OCI-LY1 (cell line): ENCODE results near the gene AMMECR1L.

ENCODE experiments used
- CTCF ChIP-seq: fragments of 200-600 bp; sonication (generic), shearing (Covaris generic); IDR thresholded peaks from 2 replicates; pipeline ENCODE4 v1.5.1; 2017; ENCODE audit warnings: mild to moderate bottlenecking, antibody characterized with exemption, low read length, moderate library complexity, mixed read lengths
- EZH2 ChIP-seq: fragments of 200-600 bp; sonication (generic), shearing (Covaris generic); IDR thresholded peaks from 2 replicates; pipeline ENCODE4 v1.8.0; 2017; ENCODE audit warnings: borderline replicate concordance, mixed run types, mild to moderate bottlenecking, antibody characterized with exemption, low read length, moderate library complexity, mixed read lengths

DNA sequence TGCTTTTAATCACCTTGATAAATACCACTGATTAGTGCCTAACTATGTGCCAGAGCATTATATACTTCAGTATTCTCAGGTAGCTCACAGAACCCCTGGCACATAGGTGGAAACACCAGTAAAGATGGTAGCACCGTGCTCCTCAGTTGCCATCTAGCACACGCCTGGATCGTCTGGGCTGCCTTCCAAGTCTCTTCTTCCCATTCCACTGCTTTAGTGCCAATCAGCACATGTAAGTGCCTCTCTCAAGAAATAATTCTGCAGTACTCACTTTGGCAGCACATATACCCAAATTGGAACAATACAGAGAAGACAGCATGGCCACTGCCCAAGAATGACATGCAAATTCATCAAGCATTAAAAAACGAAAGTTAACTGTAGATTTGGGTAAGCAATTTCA is 40.8 kb downstream of the AMMECR1L start:
- TF ChIP-seq EZH2 (no peak), CTCF (no peak)
